Activated CD4-positive, alpha-beta T cell treated with anti-CD3 and anti-CD28 coated beads for 36 hours (primary cell): ENCODE measurements around the gene SUPT20HL2. TPM values are rescaled to one million over a fixed set of nuclear protein-coding genes. Genes with fewer than 3 reads are reported as not detected.
"Not testable (repeated sequence)": the region's sequence is repeated elsewhere in the genome, so short reads cannot be mapped to it uniquely, and the experiment has no call there.

Source experiments
- ATAC-seq: fragments of 200-7000 bp; cut with Tn5 transposase; one replicate; pipeline ENCODE4 v1.10.0; 2021; ENCODE audit warnings: mild to moderate bottlenecking, moderate library complexity
- CTCF ChIA-PET: fragments of 350-600 bp; sonication (Branson Sonifier 250); formaldehyde crosslinking; loops from one replicate; lab custom pipeline; 2021; ENCODE audit warnings: antibody characterized with exemption; lab: Charles Lee
- POLR2A ChIA-PET: fragments of 350-600 bp; sonication (Branson Sonifier 250); formaldehyde crosslinking; loops from one replicate; lab custom pipeline; 2021; ENCODE audit warnings: antibody characterized with exemption, inconsistent platforms; lab: Charles Lee
- DNase-seq: peaks from one replicate; pipeline ENCODE4 v3.0.0-alpha.2; 2020
- H3K27ac Mint-ChIP-seq: one replicate; pipeline ENCODE4 v1.8.0; 2021; ENCODE audit warnings: mixed read lengths
- H3K27me3 Mint-ChIP-seq: one replicate; pipeline ENCODE4 v1.8.0; 2021; ENCODE audit warnings: mixed read lengths
- H3K36me3 Mint-ChIP-seq: one replicate; pipeline ENCODE4 v1.8.0; 2021; ENCODE audit warnings: low read depth, mixed read lengths
- H3K4me1 Mint-ChIP-seq: one replicate; pipeline ENCODE4 v1.8.0; 2021; ENCODE audit warnings: mixed read lengths
- H3K4me3 Mint-ChIP-seq: one replicate; pipeline ENCODE4 v1.8.0; 2021; ENCODE audit warnings: mild to moderate bottlenecking, moderate library complexity, mixed read lengths
- H3K9me3 Mint-ChIP-seq: one replicate; pipeline ENCODE4 v1.8.0; 2021; ENCODE audit warnings: low read depth, mixed read lengths
- intact Hi-C, 2 experiments: fragments of 100-400 bp; cut with DNase I in 1 of 2; cut with micrococcal nuclease in 1 of 2; formaldehyde crosslinking; loops; one replicate each; pipeline versions ENCODE4 v1.14.2 to v1.15.1; 2022 to 2024; cut with DNase I, micrococcal nuclease
- total RNA-seq, 2 experiments: library from RNA; stranded (reverse); gene quantifications; one replicate each; pipeline ENCODE4 v1.2.3, GENCODE V29; 2021

SUPT20HL2 gene
- total RNA-seq: not detected

DNA sequence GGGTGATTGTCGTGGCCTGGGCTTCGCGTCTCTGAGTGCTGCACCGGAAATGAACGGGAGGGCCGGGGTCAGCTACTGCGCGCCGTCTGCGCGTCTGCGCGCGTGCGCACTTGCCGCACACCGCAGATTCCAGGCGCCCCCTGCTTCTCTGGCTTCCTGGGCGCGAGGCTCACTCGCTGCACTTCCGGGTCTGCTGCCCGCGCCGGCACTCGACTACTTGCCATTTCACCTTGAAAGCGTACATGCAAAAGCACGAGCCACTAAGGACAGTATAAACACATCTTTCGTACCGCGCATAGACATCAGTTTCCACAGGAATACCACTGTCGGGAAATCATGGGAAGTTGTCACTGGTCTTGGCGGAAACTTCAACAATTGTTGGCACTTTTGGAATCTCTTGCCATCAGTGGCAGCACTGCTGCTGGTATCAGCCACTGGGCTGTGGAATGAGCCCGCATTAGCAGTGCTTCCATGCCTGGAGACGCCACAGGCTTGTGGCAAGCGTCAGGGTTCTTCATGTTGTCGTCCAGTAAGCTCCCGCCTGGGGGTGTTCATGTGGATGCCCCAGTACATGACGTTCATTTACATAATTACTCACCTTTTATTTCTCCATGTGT is at the start of gene SUPT20HL2:
TSS of gene SUPT20HL2 (minus strand) at position 51 of the 617 bp plus-strand sequence. CDS start 754 bp downstream, outside the sequence.
- ChIA-PET POLR2A (no interaction called here), CTCF (interaction anchor here (0.7 kb wide), 1 partner anchor 1180 kb away, joined by 3 read pairs; no protein-coding TSS in a partner anchor)
- intact Hi-C loops: no loop called here
- Mint-ChIP-seq H3K9me3 (no peaks in the 10 kb centered on the region), H3K36me3 (no peaks in the 10 kb centered on the region), H3K27ac (no peak within 1 kb of the TSS), H3K4me1 (peaks cover under 1% of the 10 kb centered on the region), H3K27me3 (no peaks in the 10 kb centered on the region), H3K4me3 (no peak within 1 kb of the TSS)
- no peak for DNase-seq
- ATAC-seq: no peak

DNA sequence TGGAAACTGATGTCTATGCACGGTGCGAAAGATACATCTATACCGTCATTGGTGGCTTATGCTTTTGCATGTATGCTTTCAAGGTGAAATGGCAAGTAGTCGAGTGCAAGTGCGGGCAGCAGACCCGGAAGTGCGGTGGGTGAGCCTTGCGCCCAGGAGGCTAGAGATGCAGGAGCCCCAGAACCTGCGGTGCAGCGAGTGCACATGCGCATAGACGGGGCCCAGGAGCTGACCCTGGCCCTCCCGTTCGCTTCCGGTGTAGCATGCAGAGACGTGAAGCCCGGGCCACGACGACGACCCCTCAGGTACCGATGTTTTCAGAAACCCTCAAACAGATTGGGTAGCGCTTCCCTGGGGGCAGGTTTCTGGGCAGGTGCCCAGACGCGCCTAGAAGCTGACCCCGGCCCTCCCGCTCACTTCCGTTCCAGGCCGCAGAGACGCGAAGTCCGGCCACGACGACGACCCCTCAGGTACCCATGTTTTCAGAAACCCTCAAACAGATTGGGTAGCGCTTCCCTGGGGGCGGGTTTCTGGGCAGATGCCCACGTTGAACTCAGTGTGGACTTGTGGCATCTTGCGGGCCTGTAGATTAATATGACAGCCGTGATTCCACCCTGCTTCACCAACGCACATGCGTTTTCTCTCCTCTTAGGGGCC is 48.3 kb upstream of the SUPT20HL2 start:
- POLR2A ChIA-PET, H3K4me1 Mint-ChIP-seq, DNase-seq, H3K36me3 Mint-ChIP-seq, H3K27me3 Mint-ChIP-seq, intact Hi-C loops, H3K27ac Mint-ChIP-seq, ATAC-seq, H3K4me3 Mint-ChIP-seq, H3K9me3 Mint-ChIP-seq: not testable (repeated sequence)
- CTCF ChIA-PET: interaction anchor here (1.1 to 1.2 kb wide), 2 partner anchors 14 to 112 kb away, joined by 3 to 4 read pairs; no protein-coding TSS in a partner anchor

DNA sequence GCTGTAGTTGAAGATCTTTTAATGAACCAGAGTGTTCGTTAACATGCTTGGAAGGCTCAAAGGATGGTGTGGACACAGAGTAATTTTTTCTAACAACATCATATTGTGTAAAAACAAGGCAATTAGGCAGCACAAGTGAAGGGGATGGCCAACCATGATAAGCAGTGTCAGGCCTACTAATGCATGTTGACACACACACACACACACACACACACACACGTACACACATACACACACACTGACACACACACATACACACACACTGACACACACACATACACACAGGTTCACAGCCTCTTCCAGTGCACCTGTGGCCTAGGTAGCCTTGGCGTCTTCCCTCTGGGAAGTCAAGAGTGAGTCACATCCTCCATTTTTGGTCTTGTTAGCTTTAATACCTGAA is 46.4 kb upstream of the SUPT20HL2 start, which contains the start of gene SUPT20HL1:
TSS of gene SUPT20HL1 (plus strand) at position 368 of the 400 bp plus-strand sequence. CDS start 2,122 bp downstream, outside the sequence.
- no peaks in the 10 kb centered on the region for H3K4me1 Mint-ChIP-seq
- no peaks in the 10 kb centered on the region for H3K36me3 Mint-ChIP-seq
- no peaks in the 10 kb centered on the region for H3K27me3 Mint-ChIP-seq
- DNase-seq (no peak), ATAC-seq (no peak)
- no peak within 1 kb of the TSS for H3K27ac Mint-ChIP-seq
- no peak within 1 kb of the TSS for H3K4me3 Mint-ChIP-seq
- POLR2A ChIA-PET: no interaction called here
- intact Hi-C loops: no loop called here
- H3K9me3 Mint-ChIP-seq: no peaks in the 10 kb centered on the region
- CTCF ChIA-PET: no interaction called here

DNA sequence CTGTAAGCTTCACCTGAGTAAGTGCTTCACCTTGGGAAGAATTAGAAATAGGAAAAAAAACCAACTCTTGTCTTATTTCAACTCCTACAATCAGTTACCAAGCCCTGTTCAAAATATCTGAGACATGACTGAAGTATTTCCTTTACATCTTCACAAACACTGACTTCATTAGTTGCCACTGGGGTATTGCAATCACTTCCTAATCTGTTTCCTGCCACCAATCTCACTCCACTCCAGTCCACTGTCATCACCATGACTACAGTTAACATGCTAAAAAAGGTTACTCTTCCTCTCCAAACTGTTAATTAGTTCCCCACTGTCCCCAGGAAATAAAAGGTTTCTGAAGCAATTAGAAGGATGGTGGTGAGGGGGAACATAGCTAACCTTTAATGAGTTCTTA is 43.2 kb upstream of the SUPT20HL2 start:
- intact Hi-C loops: no loop called here
- H3K27ac Mint-ChIP-seq: no peak overlapping the region
- H3K4me3 Mint-ChIP-seq: no peak overlapping the region
- ATAC-seq (no peak), DNase-seq (no peak)
- CTCF ChIA-PET: interaction anchor here (0.5 to 1.4 kb wide), 3 partner anchors 10 to 973 kb away, joined by 3 to 5 read pairs (median 3); no protein-coding TSS in a partner anchor
- no peaks in the 10 kb centered on the region for H3K36me3 Mint-ChIP-seq
- H3K9me3 Mint-ChIP-seq: no peaks in the 10 kb centered on the region
- no peaks in the 10 kb centered on the region for H3K27me3 Mint-ChIP-seq
- H3K4me1 Mint-ChIP-seq: no peaks in the 10 kb centered on the region
- POLR2A ChIA-PET: no interaction called here

DNA sequence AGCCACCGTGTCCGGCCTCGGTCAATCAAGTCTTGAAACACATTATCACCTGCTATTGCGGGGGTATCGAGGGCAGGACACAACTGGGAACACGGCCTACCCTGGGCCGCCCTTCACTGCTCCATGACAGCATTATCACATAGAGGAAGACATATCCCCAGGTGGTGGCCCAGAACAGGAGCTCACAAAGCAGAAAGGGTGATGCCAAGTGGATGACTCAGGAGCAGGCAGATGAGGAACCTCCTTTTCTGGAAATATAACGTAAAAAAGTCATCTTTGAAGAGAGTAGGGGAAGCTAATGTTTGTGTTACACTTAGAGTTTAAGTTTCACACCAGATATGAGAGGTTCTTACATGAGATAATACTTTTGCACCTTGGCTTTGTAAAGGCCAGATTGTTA is 41.2 kb upstream of the SUPT20HL2 start:
- DNase-seq (no peak), ATAC-seq (no peak)
- Mint-ChIP-seq H3K36me3 (no peaks in the 10 kb centered on the region), H3K4me1 (no peaks in the 10 kb centered on the region), H3K27me3 (no peaks in the 10 kb centered on the region), H3K9me3 (no peaks in the 10 kb centered on the region), H3K27ac (no peak overlapping the region), H3K4me3 (no peak overlapping the region)
- intact Hi-C loops: no loop called here
- ChIA-PET CTCF (no interaction called here), POLR2A (no interaction called here)

DNA sequence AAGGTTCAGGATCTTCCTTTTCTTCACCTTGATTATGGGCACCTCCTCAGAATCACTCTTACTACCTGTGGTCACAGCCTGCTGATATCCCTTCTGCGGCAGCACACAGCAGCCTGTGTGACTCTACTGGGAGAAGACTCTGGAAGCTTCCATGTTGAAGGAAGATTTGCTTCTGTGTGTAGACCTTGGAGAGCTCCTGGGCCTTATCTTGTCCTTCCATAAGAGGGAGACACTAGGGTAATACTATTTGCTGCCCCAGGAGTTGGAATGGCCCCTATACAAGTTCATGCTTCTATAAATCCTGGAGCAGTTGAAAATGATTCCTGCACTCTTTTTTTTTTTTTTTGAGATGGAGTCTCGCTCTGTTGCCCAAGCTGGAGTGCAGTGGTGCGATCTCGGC is 36.3 kb upstream of the SUPT20HL2 start:
- ChIA-PET POLR2A (no interaction called here), CTCF (interaction anchor here (0.7 kb wide), 3 partner anchors 10 to 143 kb away, joined by 3 read pairs; no protein-coding TSS in a partner anchor)
- Mint-ChIP-seq H3K27me3 (no peaks in the 10 kb centered on the region), H3K4me3 (no peak overlapping the region), H3K36me3 (no peaks in the 10 kb centered on the region), H3K4me1 (no peaks in the 10 kb centered on the region), H3K27ac (no peak overlapping the region), H3K9me3 (no peaks in the 10 kb centered on the region)
- intact Hi-C loops: no loop called here
- DNase-seq: no peak
- ATAC-seq: no peak

DNA sequence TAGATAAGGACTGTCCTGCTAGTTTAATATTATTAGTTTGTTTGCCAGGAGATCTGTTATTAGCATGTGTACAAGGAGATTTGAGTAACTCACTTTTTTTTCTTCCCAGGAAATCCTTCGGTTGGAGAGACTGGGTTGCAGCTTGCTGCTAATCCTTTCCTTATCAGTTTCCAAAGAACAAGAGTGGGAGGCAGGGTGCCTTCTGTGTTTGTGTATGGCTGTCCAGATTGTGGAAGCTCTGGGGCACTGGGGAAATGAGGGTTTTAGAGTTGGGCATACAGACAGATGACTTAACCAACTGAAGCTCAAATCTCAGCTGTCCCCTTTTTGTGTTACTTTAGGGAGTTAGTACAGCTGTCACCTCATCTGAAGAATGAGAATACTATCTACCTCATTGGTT is 34.0 kb upstream of the SUPT20HL2 start:
- POLR2A ChIA-PET: no interaction called here
- H3K4me3 Mint-ChIP-seq: no peak overlapping the region
- intact Hi-C loops: no loop called here
- DNase-seq: no peak
- H3K4me1 Mint-ChIP-seq: peaks cover 11% of the 10 kb centered on the region
- no peaks in the 10 kb centered on the region for H3K36me3 Mint-ChIP-seq
- ATAC-seq: no peak
- H3K27ac Mint-ChIP-seq: no peak overlapping the region
- CTCF ChIA-PET: interaction anchor here (1.0 to 1.4 kb wide), 4 partner anchors 10 to 89 kb away, joined by 3 to 5 read pairs (median 4); no protein-coding TSS in a partner anchor
- H3K9me3 Mint-ChIP-seq: no peaks in the 10 kb centered on the region
- no peaks in the 10 kb centered on the region for H3K27me3 Mint-ChIP-seq

DNA sequence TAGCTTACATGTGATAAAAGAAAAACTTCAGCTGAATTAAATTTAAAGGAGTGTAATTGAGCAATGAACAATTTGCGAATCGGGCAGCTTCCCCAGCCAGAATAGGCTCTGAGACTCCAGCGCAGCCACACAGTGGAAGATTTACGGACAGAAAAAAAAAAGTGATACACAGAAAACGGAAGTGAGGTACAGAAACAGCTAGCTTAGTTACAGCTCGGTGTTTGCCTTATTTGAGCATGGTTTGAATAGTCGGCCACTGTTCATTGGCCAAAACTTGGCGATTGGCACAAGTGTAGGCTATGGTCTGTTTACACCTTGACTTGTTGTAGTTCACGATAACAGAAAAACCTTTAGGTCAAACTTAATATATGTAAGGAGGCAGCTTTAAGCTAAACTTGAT is 29.9 kb upstream of the SUPT20HL2 start:
- Mint-ChIP-seq H3K27ac (peak overlapping the region; percentile 63), H3K9me3 (no peaks in the 10 kb centered on the region), H3K36me3 (no peaks in the 10 kb centered on the region), H3K4me1 (peaks cover 25% of the 10 kb centered on the region), H3K27me3 (peaks cover 6% of the 10 kb centered on the region), H3K4me3 (no peak overlapping the region)
- intact Hi-C loops: no loop called here
- ChIA-PET CTCF (interaction anchor here (0.6 to 1.4 kb wide), 4 partner anchors 28 to 230 kb away, joined by 3 to 4 read pairs (median 4); no protein-coding TSS in a partner anchor), POLR2A (no interaction called here)
- ATAC-seq (peak; percentile 75), DNase-seq (peak; percentile 21)

DNA sequence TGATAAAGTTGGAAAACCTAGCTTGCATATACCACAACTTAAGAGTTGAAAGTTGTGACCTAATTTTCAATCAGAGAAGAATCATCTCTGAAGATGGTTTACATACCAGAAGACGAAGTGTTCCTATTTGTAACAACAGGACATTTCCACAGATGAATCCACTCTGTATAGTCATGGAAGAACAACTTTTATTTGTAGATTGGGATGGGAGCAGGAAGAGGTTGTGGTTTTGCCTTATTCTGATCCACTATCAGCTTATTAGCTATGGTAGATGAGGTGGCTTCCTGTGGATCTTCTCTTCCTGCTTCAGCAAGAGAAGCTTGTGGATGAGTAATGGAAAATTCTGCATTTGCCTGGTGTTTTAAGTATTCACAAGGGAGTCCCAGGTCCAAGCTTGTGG is 27.9 kb upstream of the SUPT20HL2 start:
- ATAC-seq (peak; percentile 25), DNase-seq (no peak)
- intact Hi-C loops: no loop called here
- Mint-ChIP-seq H3K4me3 (no peak overlapping the region), H3K9me3 (no peaks in the 10 kb centered on the region), H3K27ac (peak overlapping the region; percentile 5), H3K27me3 (peaks cover 6% of the 10 kb centered on the region), H3K36me3 (no peaks in the 10 kb centered on the region), H3K4me1 (peaks cover 25% of the 10 kb centered on the region)
- ChIA-PET POLR2A (no interaction called here), CTCF (interaction anchor here (0.6 to 1.2 kb wide), 2 partner anchors 29 to 39 kb away, joined by 3 to 5 read pairs; no protein-coding TSS in a partner anchor)

DNA sequence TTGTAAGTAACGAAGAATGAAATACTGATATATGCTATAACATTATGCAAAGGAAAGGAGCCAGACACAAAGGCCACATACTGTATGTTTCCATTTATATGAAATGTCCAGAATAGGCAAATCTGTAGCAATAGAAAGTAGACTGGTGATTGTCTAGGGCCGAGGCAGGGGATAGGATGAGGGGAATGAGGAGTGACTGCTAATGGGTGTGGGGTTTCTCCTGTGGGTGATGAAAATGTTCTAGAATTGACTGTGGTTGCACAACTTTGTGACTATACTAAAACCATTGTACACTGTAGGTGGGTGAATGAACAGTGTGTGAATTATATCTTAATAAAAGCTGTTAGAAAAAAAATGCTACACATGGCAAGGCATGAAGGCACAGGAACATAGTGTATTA is 26.6 kb upstream of the SUPT20HL2 start:
- no peak for DNase-seq
- no peak for ATAC-seq
- POLR2A ChIA-PET: no interaction called here
- intact Hi-C loops: no loop called here
- Mint-ChIP-seq H3K27ac (no peak overlapping the region), H3K4me1 (peaks cover 25% of the 10 kb centered on the region), H3K4me3 (no peak overlapping the region), H3K27me3 (peaks cover 6% of the 10 kb centered on the region), H3K36me3 (no peaks in the 10 kb centered on the region), H3K9me3 (no peaks in the 10 kb centered on the region)
- CTCF ChIA-PET: interaction anchor here (0.6 kb wide), 1 partner anchor 10 kb away, joined by 3 read pairs; no protein-coding TSS in a partner anchor

DNA sequence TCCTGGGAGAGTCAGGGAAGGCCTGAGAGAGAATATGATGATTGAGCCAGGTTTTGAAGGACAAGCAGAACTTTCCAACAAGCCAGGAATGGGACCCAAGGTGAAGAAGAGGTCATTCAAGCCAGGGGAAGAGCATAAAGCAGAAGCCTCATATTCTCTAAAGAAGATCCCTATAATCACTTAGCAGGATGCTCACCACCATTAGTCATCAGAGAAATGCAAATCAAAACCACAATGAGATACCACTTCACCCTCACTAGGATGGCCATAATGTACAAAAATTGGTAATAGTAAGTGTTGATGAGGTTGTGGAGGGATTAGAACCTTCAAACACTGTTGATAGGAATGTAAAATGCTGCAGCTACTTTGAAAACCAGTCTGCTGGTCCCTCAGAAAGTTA is 26.0 kb upstream of the SUPT20HL2 start:
- CTCF ChIA-PET: no interaction called here
- Mint-ChIP-seq H3K4me1 (peaks cover 25% of the 10 kb centered on the region), H3K36me3 (no peaks in the 10 kb centered on the region), H3K9me3 (no peaks in the 10 kb centered on the region), H3K27ac (no peak overlapping the region), H3K4me3 (no peak overlapping the region), H3K27me3 (peaks cover 6% of the 10 kb centered on the region)
- intact Hi-C loops: no loop called here
- ATAC-seq: no peak
- POLR2A ChIA-PET: no interaction called here
- no peak for DNase-seq
